Effector memory CD8-positive, alpha-beta T cell (primary cell): ENCODE results near the gene NBEA.

Source experiments
- ATAC-seq: fragments of 150-1000 bp; cut with Tn5 transposase; replicated peaks from 2 replicates; pipeline ENCODE4 v1.10.0; 2021; ENCODE audit warnings: mild to moderate bottlenecking, moderate library complexity
- DNase-seq, 3 experiments: peaks; one replicate each; pipeline ENCODE4 v3.0.0; 2021
- H3K27ac Mint-ChIP-seq, 2 donors: one replicate each; pipeline ENCODE4 v1.8.0; 2022; ENCODE audit warnings: mild to moderate bottlenecking in 2 of 2, mixed read lengths in 2 of 2, moderate library complexity in 2 of 2
- H3K27me3 Mint-ChIP-seq, 2 donors: one replicate each; pipeline ENCODE4 v1.8.0; 2022; ENCODE audit warnings: mixed read lengths in 2 of 2
- H3K36me3 Mint-ChIP-seq: one replicate; pipeline ENCODE4 v1.8.0; 2022; ENCODE audit warnings: mild to moderate bottlenecking, moderate library complexity, mixed read lengths; ENCODE audit not compliant: insufficient read depth
- H3K4me1 Mint-ChIP-seq, 2 donors: one replicate each; pipeline ENCODE4 v1.8.0; 2022; ENCODE audit warnings: low read depth in 2 of 2, mixed read lengths in 2 of 2
- H3K4me3 Mint-ChIP-seq, 2 donors: one replicate each; pipeline ENCODE4 v1.8.0; 2022; ENCODE audit warnings: mild to moderate bottlenecking in 2 of 2, mixed read lengths in 2 of 2, moderate library complexity in 2 of 2
- H3K9me3 Mint-ChIP-seq, 2 donors: one replicate each; pipeline ENCODE4 v1.8.0; 2022; ENCODE audit warnings: mixed read lengths in 2 of 2

Gene NBEA

GRCh38 chr13:35530581-35530980, 588.5 kb downstream of the NBEA start:
- Mint-ChIP-seq H3K36me3 (no peaks in the 10 kb centered on the region), H3K9me3 (peaks cover 5 to 9% of the 10 kb centered on the region in 2 donors), H3K27me3 (no peaks in the 10 kb centered on the region), H3K4me3 (no peak overlapping the region), H3K4me1 (no peaks in the 10 kb centered on the region), H3K27ac (no peak overlapping the region)
- no peak for DNase-seq
- ATAC-seq, result no peak

DNA sequence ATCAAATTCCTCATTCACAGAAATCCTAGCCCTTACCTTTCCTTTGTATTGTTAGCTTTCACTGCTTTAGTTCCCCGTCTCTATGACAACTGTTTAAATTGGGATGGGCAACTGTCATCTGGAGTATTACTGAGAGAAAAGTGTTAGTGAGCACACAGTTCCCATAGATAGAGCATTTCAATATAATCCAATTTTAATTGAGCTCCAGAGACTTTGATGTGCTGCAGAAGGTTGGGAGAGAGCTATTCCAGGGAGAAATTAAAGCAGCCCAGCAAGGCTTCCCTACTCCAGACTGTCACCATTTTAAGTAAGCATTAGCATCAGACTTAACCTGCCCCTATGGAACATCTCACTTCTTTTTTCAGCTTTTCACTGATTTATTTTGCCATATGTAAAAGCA, 589.5 kb downstream of the NBEA start:
- no peak for ATAC-seq
- Mint-ChIP-seq H3K4me1 (no peaks in the 10 kb centered on the region), H3K27me3 (no peaks in the 10 kb centered on the region), H3K27ac (no peak overlapping the region), H3K4me3 (no peak overlapping the region), H3K36me3 (no peaks in the 10 kb centered on the region), H3K9me3 (peaks cover 5 to 9% of the 10 kb centered on the region in 2 donors)
- no peak for DNase-seq

GRCh38 chr13:35534343-35534742, 592.3 kb downstream of the NBEA start:
- Mint-ChIP-seq H3K9me3 (peaks cover 9 to 16% of the 10 kb centered on the region in 2 donors), H3K4me1 (no peaks in the 10 kb centered on the region), H3K4me3 (no peak overlapping the region), H3K27ac (no peak overlapping the region), H3K36me3 (no peaks in the 10 kb centered on the region), H3K27me3 (no peaks in the 10 kb centered on the region)
- no peak for ATAC-seq
- no peak for DNase-seq

GRCh38 chr13:35548790-35549189, 606.7 kb downstream of the NBEA start:
- ATAC-seq, result no peak
- Mint-ChIP-seq H3K4me1 (no peaks in the 10 kb centered on the region), H3K27ac (no peak overlapping the region), H3K36me3 (no peaks in the 10 kb centered on the region), H3K9me3 (peaks cover 0 to 3% of the 10 kb centered on the region in 2 donors), H3K27me3 (no peaks in the 10 kb centered on the region), H3K4me3 (no peak overlapping the region)
- DNase-seq, result no peak

DNA sequence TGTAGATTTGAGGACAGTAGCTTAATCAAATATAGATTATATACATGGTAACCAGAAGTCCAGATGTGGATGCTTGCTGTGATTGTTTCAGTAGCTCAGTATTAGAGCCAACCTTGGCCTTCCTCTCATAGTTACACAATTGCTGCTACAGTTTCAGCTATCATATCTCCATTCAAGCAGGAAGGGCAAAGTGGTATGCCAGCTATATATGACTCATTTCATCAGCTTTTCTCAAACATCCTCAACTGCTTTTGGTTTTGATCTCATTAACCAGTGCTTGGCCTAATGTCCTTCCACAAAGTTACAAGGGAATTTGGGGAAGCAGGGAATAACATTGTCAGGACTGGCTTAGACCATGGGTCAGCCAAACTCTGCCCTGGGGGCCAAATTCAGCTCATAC, 607.4 kb downstream of the NBEA start:
- H3K27ac Mint-ChIP-seq, result no peak overlapping the region
- no peak for DNase-seq

DNA sequence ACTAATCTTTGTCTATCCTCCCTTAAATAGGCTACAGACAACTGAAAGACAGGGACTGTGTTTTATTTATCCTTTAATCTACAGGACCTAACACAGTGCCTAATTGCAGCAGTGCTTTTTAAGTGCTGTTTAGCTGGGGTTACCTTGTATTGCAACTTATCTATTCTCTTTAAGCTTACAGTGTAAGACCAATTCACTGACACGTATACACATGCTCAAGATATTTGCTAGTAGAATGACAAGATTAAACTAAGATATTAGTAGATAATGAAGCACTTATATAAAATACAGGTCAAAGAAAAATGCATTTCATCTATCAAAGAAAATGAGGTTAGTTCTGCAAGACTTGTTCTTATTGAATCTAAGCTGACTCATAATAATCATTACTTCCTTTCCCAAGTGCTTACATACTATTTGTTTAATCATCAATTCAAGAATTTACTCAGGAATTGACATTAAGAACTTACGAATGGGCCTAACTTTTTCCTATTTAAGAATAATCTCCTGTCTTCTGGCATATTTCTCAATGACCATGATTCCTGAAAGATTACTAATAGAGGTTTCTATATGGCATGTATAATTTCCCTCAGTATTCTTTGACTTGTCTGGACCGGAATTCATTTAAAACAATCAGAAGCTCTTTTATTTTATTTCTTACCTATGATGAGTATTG, 610.2 kb downstream of the NBEA start:
- DNase-seq (no peak), ATAC-seq (no peak)
- no peak overlapping the region for H3K27ac Mint-ChIP-seq
- no peaks in the 10 kb centered on the region for H3K4me1 Mint-ChIP-seq
- H3K27me3 Mint-ChIP-seq, result no peaks in the 10 kb centered on the region
- no peaks in the 10 kb centered on the region for H3K9me3 Mint-ChIP-seq
- no peaks in the 10 kb centered on the region for H3K36me3 Mint-ChIP-seq
- no peak overlapping the region for H3K4me3 Mint-ChIP-seq

More for the DNA sequence above, 607.4 kb downstream of the NBEA start:
- Mint-ChIP-seq H3K9me3 (peaks cover 0 to 3% of the 10 kb centered on the region in 2 donors), H3K36me3 (no peaks in the 10 kb centered on the region), H3K27me3 (no peaks in the 10 kb centered on the region), H3K4me1 (no peaks in the 10 kb centered on the region), H3K4me3 (no peak overlapping the region)
- no peak for ATAC-seq

- ATAC-seq (no peak), DNase-seq (no peak)
- Mint-ChIP-seq H3K4me3 (no peak overlapping the region), H3K36me3 (no peaks in the 10 kb centered on the region), H3K27ac (no peak overlapping the region), H3K9me3 (no peaks in the 10 kb centered on the region), H3K4me1 (no peaks in the 10 kb centered on the region), H3K27me3 (no peaks in the 10 kb centered on the region)
Observed at GRCh38 chr13:35554972-35555623, 613.0 kb downstream of the NBEA start.

DNA sequence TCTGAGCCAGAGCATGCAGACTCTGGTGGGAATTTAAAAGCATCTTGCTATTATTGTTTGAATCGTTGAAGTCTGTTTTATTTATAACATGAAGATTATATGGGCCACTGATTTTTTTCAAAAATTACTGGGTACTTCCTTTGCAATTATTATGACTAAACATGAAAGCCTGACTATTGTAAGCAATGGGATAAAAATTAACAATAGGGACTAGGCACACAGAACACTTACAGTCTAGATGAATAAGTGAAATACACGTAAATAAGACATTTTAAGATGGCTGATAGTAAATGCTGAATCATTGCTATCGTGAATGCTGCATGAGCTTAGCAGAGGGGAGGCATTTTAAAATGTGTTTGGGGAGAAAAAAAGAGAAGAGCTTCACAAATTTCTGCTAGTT, 615.4 kb downstream of the NBEA start:
- Mint-ChIP-seq H3K27ac (no peak overlapping the region), H3K4me3 (no peak overlapping the region), H3K4me1 (no peaks in the 10 kb centered on the region), H3K27me3 (no peaks in the 10 kb centered on the region), H3K36me3 (no peaks in the 10 kb centered on the region), H3K9me3 (no peaks in the 10 kb centered on the region)
- DNase-seq, result no peak
- ATAC-seq, result no peak

DNA sequence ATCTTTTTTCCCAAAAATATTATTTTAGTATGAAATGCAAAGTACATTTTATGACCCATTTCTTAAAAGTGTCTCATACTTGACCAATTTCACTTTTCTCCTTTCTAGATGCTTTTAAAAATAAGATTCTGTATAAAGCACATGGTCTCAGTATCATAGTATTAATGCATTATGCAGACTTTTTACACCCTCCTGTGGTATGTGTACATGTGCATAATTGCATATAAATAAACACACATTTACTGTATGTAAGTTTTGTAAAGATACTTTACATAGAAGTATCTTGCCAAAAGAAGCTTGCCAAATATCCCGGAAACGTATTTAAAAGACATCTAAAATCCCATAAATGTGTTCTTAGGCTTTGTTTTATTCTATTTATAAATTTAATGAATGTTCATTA, 619.5 kb downstream of the NBEA start:
- H3K27me3 Mint-ChIP-seq, result no peaks in the 10 kb centered on the region
- no peaks in the 10 kb centered on the region for H3K36me3 Mint-ChIP-seq
- H3K27ac Mint-ChIP-seq, result no peak overlapping the region
- H3K4me1 Mint-ChIP-seq, result no peaks in the 10 kb centered on the region
- no peak for DNase-seq
- H3K4me3 Mint-ChIP-seq, result no peak overlapping the region
- H3K9me3 Mint-ChIP-seq, result peaks cover 0 to 2% of the 10 kb centered on the region in 2 donors
- ATAC-seq, result no peak

DNA sequence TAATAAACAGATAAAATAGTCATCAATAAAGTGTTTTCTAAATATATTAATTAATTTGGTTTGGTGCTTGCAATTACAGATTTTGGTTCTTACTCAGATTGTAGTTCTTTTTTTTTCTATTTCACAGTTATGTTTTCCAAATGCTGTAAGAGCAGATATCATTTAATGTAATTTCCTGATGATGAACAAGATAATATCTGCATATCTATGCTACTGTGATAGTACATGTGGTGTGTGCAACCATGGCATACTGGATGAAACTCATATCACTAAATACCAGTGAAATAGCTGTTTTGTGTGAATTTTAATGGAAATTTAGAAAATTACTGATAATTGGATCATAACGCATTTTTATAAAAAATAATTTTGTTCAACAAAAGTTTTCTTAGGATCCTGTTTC, 623.2 kb downstream of the NBEA start:
- no peak overlapping the region for H3K4me3 Mint-ChIP-seq
- H3K36me3 Mint-ChIP-seq, result no peaks in the 10 kb centered on the region
- H3K4me1 Mint-ChIP-seq, result no peaks in the 10 kb centered on the region
- DNase-seq, result no peak
- no peaks in the 10 kb centered on the region for H3K27me3 Mint-ChIP-seq
- peaks cover 0 to 2% of the 10 kb centered on the region in 2 donors for H3K9me3 Mint-ChIP-seq
- no peak overlapping the region for H3K27ac Mint-ChIP-seq
- ATAC-seq, result no peak

GRCh38 chr13:35566340-35566739, 624.3 kb downstream of the NBEA start:
- DNase-seq (no peak), ATAC-seq (no peak)
- Mint-ChIP-seq H3K27me3 (no peaks in the 10 kb centered on the region), H3K4me1 (no peaks in the 10 kb centered on the region), H3K36me3 (no peaks in the 10 kb centered on the region), H3K27ac (no peak overlapping the region), H3K4me3 (no peak overlapping the region), H3K9me3 (peaks cover 0 to 2% of the 10 kb centered on the region in 2 donors)

GRCh38 chr13:35567406-35567980, 625.4 kb downstream of the NBEA start:
- Mint-ChIP-seq H3K27me3 (no peaks in the 10 kb centered on the region), H3K9me3 (peaks cover 0 to 2% of the 10 kb centered on the region in 2 donors), H3K27ac (no peak overlapping the region), H3K4me1 (no peaks in the 10 kb centered on the region), H3K4me3 (no peak overlapping the region), H3K36me3 (no peaks in the 10 kb centered on the region)
- DNase-seq (no peak), ATAC-seq (no peak)

DNA sequence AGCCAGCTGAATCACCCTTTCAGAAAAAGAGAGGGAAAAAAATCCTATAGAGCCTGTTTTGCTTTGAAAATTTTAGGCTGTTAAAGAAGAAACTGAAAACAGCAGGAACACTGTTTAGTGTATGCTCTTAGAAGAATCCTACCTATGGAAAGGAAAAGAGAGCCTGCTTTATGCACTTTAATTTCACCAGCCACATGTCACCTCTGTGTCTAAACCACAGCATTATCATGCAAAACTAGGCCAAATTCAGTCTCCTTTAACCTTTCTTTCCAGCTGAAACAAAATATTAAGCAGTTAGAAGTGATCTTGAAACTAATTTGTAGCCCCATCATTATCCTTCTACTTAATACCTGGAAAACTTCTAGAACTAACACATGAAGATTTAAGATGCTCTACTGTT, 631.6 kb downstream of the NBEA start:
- Mint-ChIP-seq H3K4me3 (no peak overlapping the region), H3K27me3 (no peaks in the 10 kb centered on the region), H3K27ac (no peak overlapping the region), H3K9me3 (no peaks in the 10 kb centered on the region), H3K36me3 (no peaks in the 10 kb centered on the region), H3K4me1 (no peaks in the 10 kb centered on the region)
- DNase-seq (no peak), ATAC-seq (no peak)

GRCh38 chr13:35592457-35592856, 650.4 kb downstream of the NBEA start:
- Mint-ChIP-seq H3K4me3 (no peak overlapping the region), H3K27ac (no peak overlapping the region), H3K36me3 (no peaks in the 10 kb centered on the region), H3K9me3 (peaks cover 0 to 11% of the 10 kb centered on the region in 2 donors), H3K4me1 (no peaks in the 10 kb centered on the region), H3K27me3 (no peaks in the 10 kb centered on the region)
- DNase-seq (no peak), ATAC-seq (no peak)
